GM12874 (cell line): ENCODE data around the gene CACYBP.

Source experiments
- TF ChIP-seq, protein P1 (sequence below): IDR thresholded peaks from 2 replicates; pipeline ENCODE4 v1.5.1; 2011; ENCODE audit warnings: low read depth, mild to moderate bottlenecking, control low read depth, low read length, moderate library complexity; ENCODE audit not compliant: insufficient read depth

The CACYBP gene

DNA sequence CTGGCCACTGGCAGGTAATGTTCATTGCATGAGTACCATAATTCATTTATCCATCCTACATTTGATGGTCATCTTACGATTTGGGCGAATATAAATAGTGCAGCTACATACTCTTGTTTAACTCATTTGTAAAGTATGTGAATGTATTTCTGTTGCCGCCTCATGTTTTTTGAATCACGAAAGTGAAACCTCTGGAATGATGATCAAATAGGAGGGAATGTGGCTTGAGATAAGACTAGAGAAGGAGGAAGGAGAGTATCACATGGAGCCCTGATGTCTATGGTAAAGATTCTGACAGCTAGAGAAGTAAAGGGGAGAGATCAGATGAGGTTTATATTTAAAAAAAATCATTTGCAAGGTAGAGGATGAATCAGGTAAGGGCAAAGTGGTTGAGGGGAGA is 15.5 kb downstream of the CACYBP start:
- TF ChIP-seq, protein P1, sequence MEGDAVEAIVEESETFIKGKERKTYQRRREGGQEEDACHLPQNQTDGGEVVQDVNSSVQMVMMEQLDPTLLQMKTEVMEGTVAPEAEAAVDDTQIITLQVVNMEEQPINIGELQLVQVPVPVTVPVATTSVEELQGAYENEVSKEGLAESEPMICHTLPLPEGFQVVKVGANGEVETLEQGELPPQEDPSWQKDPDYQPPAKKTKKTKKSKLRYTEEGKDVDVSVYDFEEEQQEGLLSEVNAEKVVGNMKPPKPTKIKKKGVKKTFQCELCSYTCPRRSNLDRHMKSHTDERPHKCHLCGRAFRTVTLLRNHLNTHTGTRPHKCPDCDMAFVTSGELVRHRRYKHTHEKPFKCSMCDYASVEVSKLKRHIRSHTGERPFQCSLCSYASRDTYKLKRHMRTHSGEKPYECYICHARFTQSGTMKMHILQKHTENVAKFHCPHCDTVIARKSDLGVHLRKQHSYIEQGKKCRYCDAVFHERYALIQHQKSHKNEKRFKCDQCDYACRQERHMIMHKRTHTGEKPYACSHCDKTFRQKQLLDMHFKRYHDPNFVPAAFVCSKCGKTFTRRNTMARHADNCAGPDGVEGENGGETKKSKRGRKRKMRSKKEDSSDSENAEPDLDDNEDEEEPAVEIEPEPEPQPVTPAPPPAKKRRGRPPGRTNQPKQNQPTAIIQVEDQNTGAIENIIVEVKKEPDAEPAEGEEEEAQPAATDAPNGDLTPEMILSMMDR = no peak

DNA sequence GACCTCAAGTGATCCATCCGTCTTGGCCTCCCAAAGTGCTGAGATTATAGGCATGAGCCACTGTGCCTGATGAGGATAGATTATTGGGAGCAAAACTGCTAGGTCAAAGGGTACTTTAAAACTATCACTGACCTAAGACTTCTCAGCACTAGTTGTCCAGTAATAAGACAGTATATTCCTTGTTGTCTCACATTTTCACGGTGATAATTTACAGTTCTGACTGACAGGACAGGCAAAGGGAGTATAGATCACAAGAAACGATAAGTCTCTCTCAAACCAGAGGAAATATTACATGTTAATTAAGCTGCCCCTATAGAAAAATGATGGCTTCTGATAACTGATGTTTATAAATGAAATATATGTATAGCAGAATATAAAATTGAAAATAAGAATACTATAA is 19.8 kb downstream of the CACYBP start:
- TF ChIP-seq, protein P1 = no peak

DNA sequence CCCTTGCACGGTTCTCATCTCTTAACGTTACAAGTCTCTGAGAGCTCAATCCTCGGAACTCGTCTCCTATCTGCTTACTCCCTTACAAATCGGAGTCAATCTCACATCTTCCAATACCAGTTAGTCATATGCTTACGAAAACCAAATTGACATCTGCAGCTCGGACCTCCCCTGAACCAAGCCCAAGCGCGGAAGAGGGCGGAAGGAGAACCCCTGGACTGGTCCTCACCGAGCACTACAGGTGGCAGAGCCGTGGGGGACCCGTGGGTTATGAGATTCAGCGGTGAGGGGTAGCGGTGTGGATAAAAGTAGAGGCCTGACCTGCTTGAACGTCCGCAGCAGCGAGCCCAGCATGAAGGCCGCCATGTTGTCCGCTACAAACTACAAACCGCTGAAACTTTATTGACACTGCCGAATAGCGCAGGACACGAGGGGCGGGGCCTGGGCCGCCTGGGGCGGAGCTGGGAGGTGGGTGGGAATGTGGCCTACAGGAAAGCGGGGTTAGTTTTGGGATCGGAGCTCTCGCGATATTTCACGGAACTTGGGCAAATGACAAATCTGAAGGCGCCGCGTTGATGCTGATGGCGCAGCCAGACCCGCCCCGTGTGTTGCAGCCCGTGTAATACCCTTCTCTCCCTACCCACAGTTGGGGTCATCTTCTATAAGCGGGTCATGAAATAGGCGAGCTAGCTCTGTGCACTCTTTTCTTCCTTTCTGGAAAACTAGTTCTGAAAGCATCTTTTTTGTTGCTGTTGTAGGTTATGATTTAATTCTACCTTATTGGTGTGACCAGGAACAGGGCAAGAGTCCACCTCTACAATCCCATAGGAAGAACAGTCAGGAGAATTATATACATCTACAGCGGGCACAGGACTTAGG is 23.5 kb downstream of the CACYBP start, which contains the start of gene MRPS14:
TSS of gene MRPS14 (minus strand) at position 383 of the 879 bp plus-strand sequence. CDS start at position 366, 17 bp downstream.
- TF ChIP-seq, protein P1 = no peak

DNA sequence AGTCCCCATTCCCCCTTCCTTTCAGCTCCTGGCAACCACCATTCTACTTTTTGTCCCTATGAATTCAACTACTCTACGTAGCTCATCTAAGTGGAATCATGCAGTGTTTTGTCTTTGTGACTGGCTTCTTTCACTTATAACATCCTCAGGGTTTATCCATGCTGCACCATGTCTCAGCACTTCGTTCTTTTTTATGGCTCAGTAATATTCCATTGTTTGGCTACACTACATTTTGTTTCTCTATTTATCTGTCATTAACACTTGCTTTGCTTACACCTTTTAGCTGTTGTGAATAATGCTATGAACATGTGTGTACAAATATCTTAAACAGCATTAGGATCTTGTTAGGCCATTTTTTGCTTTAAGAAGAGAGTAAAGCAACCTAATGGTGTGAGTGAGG is 25.0 kb downstream of the CACYBP start:
- TF ChIP-seq, protein P1 = no peak

- TF ChIP-seq, protein P1 = no peak
Measured at GRCh38 chr1:175033953-175034352, 34.2 kb downstream of the CACYBP start.

GRCh38 chr1:175034775-175035174 is 35.0 kb downstream of the CACYBP start:
- TF ChIP-seq, protein P1 = no peak

DNA sequence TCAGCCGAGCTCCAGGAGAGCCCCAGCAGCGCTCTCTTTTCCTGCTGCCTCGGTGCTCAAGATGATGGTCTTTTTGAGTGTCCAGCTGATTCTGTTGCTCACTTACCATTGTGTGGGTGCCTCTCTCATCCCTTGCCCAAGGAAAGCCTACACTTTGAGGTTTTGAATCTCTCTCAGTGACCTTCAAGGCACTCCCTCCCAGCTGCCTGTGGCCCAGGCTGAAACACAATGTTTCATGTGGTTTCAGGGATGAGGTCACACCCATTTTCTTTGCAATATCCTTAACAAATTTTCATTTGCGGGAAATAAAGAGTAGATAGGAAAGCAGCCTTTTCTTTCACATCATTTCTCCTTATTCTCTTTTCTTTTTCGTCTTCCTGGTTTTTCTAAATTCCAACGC is 36.1 kb downstream of the CACYBP start:
- TF ChIP-seq, protein P1 = no peak
